Middle frontal gyrus (tissue), 1 donor: ENCODE data around the gene CRADD.
"Not testable (repeated sequence)": the region's sequence is repeated elsewhere in the genome, so short reads cannot be mapped to it uniquely, and the experiment has no call there.

Experiments
- DNase-seq: peaks from one replicate; pipeline ENCODE4 v3.0.0-alpha.2; 2015; ENCODE audit warnings: low spot score; ENCODE audit errors: extremely low spot score

The CRADD gene

GRCh38 chr12:93757792-93758694, 80.9 kb downstream of the CRADD start:
- DNase-seq = no peak

DNA sequence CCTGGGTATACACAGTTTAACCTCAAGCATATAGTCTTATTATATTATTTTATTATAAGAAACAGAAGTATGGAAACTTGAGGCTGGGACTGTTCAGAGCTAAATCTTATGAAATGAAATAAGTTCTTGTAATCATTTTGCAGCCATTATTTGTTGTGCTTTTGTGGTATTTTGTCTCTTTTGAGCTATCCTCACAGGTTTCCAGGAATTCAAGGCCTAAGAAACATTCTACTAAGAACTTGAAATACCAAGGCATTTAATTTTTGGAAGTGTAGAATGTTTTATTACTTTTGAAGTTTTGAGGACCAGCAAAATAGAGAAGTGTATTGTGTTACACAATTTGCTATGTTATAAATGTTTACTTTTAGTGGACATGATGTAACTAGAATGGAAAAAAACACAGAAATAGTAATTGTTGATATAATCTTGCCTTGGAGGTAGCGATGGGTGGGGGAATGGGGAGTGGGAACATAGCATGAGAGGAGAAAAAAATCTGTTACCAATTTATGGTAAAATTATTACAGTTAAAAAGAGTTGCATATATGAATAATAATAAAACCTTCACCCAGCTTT, 81.7 kb downstream of the CRADD start:
- no peak for DNase-seq

GRCh38 chr12:93759512-93760081, 82.4 kb downstream of the CRADD start:
- no peak for DNase-seq

DNA sequence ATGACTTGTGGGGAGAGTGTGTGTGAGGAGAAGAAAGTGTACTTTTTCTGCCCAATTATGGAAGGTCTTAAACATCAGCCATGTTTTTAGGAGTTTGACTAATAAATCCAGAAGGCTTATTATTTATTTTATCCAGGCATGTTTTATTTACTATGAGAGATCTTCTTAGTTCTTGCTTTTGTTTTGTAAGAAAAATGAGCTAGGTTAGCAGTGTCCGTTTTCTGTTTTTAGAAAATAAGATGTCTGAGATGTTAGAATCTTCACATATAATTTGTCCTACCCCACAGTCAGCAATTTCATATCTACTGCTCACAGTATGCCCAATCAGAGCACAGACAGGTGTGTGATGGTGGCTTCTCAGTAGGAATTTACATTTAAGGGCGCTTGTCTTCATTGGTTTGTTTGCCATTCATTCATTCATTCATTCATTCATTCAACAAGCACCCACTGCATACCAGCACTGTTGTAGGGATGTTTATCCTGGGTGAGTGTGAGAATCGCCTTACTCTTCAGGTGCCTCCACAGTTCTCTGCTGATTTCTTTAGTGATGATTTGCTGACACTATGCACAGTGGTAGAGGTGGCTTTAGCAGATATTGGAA, 83.2 kb downstream of the CRADD start:
- DNase-seq = no peak

DNA sequence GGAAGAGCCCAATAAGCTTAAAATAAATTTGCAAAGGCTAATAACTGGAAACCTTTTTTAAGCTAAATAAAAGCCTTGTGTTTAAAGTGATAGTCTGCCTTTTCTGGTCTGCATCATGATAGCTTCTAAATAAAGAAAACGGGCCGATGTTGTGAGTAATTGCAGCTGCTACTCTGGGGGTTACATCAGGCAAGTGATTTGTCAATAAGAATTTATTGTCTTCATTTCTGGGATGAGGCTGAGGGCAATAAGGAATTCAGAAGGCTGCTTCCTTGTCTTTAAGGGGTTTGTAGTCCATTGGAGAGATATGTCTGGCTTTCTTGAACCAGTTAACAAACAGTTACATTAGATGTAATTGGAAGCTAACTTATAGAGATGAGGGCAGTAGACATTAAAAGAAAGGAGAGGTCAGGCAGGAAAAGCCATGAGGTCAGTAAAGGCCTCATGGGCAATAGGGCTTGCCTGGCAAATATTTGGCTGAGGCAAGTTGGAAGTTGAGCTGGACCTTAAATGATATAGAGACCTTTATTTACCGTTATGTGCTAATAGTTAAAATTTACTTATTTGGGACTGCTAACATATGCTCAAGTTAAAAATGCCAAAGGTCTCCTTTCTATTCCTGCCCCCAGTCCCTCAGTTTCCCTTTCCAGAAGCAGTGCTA, 85.0 kb downstream of the CRADD start:
- DNase-seq = no peak

- no peak for DNase-seq
Measured at GRCh38 chr12:93762912-93763553, 85.9 kb downstream of the CRADD start.

GRCh38 chr12:93763746-93764147, 86.6 kb downstream of the CRADD start:
- DNase-seq = no peak

- DNase-seq = no peak
Measured at GRCh38 chr12:93766371-93766770, 89.2 kb downstream of the CRADD start.

DNA sequence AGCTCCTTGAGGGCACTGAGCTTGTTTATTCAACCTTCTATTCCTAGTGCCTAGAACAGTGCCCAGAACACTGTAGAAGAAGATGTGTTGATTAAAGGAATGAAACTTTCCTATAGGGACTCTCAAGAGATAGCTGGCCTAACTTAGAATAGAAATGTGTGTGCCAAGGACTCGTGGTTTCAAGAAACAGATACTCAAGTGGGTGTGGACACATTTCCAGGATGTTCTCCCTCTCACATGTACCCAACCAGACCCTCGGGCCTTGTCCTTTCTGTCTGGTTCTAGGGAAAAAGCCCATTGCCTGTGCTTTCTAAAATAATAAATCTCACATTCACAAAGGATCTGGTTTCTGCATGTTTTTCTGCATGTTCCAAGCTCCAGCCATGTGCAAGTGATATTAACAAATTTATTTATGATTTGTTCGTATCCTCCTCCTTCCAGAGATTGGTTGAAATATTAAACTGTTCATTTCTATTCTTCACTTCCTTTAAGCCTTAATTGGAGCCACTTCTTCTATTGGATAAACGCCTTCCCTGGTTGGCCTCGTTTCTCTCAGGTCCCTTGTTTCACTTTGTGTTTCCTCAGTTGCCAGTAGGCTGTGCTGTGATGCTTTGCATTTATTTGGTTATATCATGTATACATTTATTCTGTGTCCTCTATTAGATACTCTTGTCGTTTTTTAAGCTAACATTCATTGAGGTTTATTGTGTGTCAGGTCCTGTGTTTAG, 89.8 kb downstream of the CRADD start:
- DNase-seq = no peak

GRCh38 chr12:93767524-93767863, 90.3 kb downstream of the CRADD start:
- no peak for DNase-seq

DNA sequence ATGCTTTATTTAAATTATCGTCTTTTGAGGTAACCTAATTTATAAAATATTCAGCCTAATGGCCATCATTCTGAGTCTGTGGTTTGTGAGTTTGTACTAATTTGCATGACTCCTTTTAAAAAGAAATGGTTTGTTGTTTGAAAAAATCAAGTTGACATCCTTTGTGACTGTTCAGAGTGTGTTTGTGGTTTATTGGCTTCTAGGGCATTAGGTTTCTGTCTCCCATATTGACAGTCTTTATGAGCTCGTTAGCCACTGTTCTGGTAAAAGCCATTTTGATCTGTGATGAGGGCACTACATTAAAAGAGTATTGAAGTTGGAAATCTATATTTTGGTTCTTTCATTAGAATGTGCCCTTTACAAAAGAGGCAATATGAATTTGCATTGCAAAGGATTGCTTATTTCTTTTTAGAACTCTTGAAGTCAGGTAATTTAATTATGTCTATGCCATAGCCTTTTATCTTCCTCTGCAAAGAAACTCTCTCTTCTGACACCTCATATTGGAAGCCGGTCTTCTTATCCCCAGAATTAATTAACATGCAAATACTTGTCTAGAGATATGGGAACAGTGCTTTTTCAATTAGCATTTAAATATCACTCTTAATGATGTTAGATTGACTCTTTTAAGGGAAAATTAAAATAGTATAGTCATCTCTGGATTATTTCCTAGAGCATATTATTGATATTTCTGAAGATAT, 95.0 kb downstream of the CRADD start:
- no peak for DNase-seq

GRCh38 chr12:93773122-93773871, 96.1 kb downstream of the CRADD start:
- DNase-seq = no peak

DNA sequence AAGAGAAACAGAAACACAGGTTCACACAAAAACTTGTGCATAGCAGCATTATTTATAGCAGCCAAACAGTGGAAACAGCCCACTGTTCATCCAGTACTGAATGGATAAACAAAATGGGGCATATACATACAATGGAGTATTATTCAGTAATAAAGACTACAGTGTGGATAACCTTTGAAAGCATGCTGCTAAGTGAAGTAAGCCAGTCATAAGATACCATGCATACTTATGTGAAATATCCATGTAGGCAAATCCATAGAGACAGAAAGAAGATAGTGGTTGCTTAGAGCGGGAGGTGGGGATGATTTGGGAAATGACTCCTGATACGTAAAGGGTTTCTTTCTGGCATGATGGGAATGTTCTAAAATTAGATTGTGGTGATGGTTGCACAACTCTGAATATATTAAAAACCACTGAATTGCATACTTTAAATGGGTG, 99.4 kb downstream of the CRADD start:
- no peak for DNase-seq

DNA sequence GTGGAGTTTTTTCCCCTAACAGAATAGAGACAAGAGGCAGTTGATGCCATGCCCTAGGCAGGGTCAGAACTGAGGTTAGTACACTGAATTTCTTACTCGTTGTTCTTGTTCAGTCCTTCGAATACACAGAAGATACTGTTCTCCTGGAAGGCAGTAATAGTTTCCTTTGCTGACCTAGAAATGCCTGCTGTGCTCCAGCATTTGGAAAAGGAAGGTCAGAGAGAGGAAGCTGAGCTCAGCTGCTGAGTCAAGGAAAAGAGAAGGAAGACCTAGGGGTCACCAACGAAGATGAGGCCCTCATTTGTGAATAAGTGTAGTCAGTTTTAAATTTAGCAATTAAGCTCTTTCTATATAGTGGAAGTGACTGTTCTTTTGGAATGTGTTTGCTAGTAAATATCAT, 100.1 kb downstream of the CRADD start:
- no peak for DNase-seq

DNA sequence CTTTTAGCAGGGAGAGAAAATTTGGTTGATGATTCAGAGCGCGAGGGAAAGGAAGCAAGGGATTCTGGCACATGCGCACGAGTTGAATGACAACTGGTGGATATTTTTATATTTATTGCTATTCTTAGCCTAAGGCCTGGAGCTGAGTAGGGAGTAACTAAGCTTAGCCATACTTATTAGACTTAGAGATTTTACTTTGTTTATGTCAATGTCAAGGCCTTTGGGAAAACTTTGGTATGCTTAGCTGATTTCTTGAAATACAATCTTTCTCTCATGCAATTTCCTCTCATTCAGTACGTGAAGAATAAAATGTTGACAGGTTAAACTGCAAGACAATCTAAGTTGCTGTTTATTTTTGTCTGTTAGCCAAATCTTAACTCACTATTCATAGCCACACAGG, 101.1 kb downstream of the CRADD start:
- peak; percentile 24 for DNase-seq

DNA sequence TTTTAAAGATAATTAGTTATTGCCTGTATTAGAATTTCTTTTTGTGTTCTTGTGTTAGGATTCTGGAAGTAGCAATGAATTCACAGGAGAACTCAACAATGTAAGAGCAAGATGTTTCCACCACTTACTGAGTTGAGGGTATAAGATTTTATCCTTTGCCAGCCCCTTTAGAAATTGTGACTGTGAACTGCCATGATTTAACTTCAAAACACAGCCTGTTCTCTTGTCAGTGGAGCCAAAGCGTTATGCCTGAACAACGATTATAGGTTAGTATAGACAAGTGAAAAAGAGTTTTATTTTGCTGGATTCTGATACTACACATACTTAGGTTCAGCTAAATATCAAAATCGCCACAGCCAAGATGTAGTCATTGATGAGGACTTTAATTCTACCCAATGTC, 101.6 kb downstream of the CRADD start:
- DNase-seq = no peak

- DNase-seq = no peak
Measured at GRCh38 chr12:93780101-93780641, 103.0 kb downstream of the CRADD start.

- not testable (repeated sequence) for DNase-seq
Measured at GRCh38 chr12:93780886-93781285, 103.7 kb downstream of the CRADD start.

GRCh38 chr12:93781961-93782360, 104.8 kb downstream of the CRADD start:
- not testable (repeated sequence) for DNase-seq
